GM19395 (cell line): Measurements from ENCODE around the gene PLPP7.
"Not testable (repeated sequence)": the region's sequence is repeated elsewhere in the genome, so short reads cannot be mapped to it uniquely, and the experiment has no call there.

Experiments used
- ATAC-seq: cut with Tn5 transposase; IDR thresholded peaks from one replicate; pipeline ENCODE4 v1.9.1; 2021; ENCODE audit warnings: mild to moderate bottlenecking, moderate library complexity; ENCODE audit not compliant: unreplicated experiment

PLPP7 gene

DNA sequence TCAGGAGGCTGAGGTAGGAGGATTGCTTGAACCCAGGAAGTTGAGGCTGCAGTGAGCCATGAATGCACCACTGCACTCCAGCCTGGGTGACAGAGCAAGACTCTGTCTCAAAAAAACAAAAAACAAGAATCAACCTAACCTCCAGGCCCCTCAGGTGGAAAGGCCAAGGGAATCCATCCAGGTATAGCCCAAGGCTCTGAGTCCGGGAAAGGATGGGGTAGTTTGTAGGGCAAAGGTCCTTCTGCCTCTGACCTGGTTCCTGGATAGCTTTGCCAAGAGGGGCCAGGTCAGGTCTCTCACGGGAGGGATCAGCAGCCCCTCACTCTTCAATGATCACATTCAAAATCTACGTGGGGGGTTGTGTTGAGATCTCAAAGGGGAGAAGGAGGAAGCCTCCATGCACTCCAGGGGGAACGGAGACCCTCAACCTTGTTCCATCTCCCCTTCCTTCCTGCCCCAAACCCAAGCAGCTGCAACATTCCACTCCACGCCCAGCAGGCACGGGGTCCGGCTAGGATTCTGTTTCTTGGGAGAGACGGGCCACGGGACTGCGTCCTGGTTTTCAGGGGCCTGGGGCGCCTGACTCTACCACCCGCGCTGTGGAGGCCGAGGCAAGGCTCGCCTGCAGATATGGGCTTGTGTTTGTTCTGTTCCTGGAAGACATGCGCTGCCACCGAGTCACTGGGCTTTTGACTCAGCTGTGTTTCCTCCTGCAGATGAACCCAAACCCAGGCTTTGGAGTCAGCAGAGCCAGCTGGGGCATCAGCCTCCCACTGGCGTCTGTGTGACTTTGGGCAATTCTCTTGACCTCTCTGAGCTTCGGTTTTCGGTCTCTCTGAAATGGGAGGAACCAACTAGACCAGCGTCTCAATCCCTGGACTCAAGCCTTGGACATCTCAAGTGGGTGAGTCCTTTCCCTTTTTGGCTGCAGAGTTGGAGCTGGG lies 35.5 kb downstream of the PLPP7 start:
- ATAC-seq: no peak

DNA sequence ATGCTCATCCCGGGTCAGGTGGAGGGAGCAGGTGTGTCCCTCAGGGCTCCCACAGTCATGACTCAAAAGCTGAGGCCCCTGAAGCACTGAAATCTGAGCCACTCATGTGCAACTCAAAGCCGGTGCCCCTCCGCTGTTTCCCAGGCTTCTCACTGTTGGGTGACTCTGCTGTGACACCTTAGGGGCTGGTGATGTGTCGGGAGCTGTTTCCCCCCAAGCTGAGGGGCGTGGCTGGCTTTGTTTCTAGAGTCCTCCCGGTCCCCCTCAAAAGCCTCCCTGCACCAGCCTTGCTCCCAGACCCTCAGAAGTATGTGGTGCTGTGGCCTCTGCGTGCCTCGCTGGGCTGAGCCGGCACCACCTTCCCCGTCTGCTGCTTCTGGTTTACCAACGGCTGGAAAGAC lies 39.7 kb downstream of the PLPP7 start:
- no peak for ATAC-seq

DNA sequence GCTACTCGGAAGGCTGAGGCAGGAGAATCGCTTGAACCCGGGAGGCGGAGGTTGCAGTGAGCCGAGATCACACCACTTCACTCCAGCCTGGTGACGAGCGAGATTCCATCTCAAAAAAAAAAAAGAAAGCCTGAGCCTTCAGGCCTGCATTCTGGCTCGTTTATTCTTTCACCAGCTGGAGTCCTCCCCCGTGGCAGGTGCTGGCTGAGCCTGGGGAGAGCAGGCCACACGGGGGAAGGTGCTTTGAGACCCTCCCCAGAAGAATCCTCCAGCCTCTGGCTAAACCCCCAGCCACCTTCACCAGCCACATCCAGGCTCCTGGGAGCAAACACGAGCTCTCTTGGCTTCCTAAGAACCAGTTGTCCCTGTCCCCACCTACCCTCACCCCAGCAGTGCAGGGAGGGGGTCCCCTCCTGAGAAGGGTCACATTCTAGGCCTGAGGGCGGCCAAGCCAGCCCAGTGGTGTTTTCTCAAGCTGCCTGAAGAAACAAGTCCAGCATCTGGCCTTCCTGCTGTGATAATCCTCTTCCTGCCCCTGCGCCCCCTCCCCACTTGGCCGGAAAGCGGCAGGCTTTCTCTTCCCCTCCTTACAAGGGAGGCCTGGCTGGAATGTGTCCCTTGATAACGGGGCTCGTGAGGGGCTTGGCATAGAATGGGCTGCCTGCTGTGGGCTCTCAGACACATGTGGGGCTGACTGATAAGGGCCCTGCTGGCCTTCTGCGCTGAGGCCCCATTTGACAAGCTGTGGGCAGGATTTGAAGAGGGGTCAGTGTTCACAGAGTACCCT lies 41.5 kb downstream of the PLPP7 start:
- no peak for ATAC-seq

GRCh38 chr9:131331996-131332395 lies 42.5 kb downstream of the PLPP7 start:
- not testable (repeated sequence) for ATAC-seq

DNA sequence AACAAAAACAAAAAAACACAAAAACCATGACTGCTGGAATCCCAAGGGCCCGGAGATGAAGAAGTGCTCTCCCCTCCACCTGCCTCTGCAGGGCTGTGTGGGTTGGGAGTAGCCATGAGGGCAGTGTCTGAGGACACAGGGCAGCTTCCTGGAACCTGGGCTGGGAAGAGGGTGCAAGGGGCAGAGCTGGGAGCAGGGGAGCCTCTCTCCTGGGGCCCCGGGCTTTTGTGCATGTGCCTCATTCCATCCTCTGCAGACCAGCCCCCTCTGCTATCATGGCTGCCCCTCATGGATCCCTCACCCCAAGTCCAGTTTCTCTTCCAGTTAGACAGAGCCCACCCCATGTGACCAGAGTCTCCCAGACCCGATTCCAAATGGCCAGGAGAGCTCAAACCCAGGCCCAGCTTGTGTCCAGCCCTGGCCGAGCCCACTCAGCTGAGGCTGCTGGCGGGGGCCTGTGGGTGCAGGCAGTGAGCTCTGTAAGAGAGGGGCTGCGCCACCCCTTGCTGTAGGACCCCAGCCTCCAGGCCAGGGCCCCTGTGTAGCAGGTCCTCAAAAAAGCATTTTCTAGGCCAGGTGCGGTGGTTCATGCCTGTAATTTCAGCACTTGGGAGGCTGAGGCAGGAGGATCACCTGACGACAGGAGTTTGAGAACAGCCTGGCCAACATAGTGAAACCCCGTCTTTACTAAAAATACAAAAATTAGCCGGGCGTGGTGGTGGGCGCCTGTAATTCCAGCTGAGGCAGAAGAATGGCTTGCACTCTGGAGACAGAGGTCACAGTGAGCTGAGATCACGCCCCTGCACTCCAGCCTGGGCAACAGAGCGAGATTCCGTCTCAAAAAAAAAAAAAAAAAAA lies 44.5 kb downstream of the PLPP7 start:
- ATAC-seq: no peak

DNA sequence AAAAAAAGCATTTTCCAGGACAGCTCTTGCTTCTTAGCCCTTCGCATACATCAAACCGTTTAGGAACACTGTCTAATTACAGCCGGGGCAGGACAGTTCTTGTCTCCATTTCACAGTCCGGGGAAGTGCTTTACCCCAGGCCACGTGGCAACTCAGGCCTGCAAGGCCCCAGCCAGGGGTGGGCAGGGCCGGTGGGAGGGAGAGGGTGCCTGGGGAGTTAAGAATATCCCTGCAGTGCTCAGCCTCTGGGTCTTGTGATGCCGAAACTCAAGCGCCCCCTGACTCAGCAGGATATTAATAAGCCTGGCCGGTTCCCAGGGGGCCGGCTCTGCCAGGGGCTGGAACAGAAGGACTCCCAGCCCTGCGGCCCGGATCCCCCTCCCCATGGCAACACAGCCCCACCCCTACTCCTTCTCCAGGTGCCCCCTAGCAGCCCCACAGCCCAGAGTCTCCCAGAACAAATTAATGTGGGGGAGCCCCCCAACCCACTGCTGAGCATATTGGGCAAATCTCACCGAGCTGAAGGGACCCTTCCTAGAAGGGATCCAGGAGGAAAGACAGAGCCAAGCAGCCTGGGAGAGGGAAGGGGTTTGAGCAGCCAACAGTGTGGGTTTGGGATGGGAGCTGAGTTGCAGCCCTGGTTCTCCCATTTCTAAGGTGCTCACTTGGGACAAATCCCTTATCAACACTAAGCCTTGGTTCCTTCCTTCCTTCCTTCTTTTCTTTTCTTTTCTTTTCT lies 45.3 kb downstream of the PLPP7 start:
- ATAC-seq: no peak

- no peak for ATAC-seq
These were observed 45.8 kb downstream of the PLPP7 start for GRCh38 chr9:131335368-131335755.

- ATAC-seq: no peak
These were observed 47.8 kb downstream of the PLPP7 start for GRCh38 chr9:131337131-131337848.

DNA sequence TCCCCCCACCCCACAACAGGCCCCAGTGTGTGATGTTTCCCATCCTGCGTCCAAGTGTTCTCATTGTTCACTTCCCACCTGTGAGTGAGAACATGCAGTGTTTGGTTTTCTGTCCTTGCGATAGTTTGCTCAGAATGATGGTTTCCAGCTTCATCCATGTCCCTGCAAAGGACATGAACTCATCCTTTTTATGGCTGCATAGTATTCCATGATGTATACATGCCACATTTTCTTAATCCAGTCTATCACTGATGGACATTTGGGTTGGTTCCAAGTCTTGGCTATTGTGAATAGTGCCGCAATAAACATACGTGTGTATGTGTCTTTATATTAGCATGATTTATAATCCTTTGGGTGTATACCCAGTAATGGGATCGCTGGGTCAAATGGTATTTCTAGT lies 49.7 kb downstream of the PLPP7 start:
- not testable (repeated sequence) for ATAC-seq

DNA sequence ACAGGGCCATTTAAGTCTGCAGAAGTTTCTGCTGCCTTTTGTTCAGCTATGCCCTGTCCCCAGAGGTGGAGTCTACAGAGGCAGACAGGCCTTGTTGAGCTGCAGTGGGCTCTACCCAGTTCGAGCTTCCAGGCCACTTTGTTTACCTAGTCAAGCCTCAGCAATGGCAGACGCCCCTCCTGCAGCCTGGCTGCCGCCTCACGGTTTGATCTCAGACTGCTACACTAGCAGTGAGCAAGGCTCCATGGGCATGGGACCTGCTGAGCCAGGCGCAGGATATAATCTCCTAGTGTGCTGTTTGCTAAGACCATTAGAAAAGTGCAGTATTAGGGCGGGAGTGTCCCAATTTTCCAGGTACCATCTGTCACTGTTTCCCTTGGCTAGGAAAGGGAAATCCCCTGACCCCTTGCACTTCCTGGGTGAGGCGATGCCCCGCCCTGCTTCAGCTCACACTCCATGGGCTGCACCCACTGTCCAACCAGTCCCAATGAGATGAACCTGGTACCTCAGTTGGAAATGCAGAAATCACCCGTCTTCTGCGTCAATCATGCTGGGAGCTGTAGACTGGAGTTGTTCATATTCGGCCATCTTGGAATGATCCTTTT lies 55.5 kb downstream of the PLPP7 start:
- not testable (repeated sequence) for ATAC-seq

DNA sequence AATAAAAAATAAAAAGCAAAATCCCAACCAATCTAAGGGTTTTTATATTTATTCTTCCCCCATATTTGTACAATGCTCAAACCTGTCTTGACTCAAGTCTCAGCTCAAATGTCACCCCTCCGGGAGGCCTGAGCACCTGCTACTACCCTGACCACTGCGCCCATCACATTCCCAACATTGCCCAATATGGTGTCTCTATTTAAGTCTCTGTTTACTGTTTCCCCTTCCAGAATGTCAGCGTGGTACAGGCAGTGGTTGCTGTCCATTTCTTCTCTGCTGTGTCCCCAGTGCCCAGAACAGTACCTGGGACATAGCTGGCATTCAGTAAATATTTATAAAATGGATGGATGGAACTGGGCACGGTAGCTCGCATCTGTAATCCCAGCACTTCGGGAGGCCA lies 57.0 kb downstream of the PLPP7 start:
- ATAC-seq: no peak

GRCh38 chr9:131347376-131348020 lies 58.0 kb downstream of the PLPP7 start:
- ATAC-seq: no peak

GRCh38 chr9:131348631-131349521 lies 59.4 kb downstream of the PLPP7 start:
- no peak for ATAC-seq

GRCh38 chr9:131349522-131349880 lies 60.0 kb downstream of the PLPP7 start:
- no peak for ATAC-seq

DNA sequence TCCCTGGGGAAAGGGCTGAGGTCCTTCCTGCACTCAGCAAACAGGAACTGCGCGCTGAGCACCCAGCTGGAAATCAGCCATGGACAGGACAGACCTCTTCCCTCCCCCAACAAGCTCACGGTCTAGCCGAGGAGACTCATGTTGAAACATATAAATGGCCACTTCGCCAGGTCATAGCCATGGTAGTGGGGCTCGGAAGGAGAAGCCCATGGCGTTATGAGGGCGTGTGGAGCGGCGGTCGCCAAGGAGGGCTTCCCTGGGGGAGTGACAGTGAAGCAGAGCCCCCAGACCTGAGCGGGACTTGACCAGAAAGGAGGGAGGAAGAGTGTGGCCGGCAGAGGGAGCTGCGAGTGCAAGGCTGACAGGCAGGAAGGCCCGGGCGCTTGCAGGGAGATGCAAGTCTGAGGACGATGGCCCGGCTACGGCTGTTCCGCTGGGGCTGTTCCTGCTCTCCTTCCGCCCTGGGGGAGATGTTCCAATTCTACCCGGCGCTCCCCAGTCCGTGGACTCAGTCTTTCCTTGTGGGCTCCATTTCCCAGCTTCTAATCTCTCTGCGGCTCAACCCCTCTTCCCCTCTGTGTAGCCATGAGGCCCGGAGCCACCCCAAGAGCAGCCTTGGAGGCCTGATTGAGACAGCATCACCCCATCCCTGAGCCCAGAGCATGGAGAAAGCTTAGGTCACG lies 60.5 kb downstream of the PLPP7 start:
- no peak for ATAC-seq

- ATAC-seq: not testable (repeated sequence)
These were observed 67.0 kb downstream of the PLPP7 start for GRCh38 chr9:131356479-131356878.

DNA sequence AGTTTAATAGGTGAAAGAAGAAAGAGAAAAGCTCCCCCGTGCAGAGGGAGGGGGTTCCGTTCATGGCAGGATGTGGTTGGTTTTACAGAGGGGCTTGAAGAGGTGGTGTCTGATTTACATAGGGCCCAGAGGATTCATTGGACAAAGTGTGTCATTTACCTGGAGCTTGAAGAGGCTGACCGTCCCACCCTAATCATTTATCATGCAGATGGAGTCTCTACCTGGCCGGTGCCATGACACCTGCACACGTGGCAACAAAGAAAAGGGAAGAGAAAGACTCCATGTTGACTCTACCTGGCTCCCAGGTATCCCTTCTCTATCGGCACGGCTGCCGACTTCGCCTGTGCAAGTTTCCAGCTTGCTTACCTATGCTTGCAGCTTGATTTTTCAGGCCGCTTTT lies 69.0 kb downstream of the PLPP7 start:
- ATAC-seq: no peak
